ENCODE results near the gene EDEM2.

The EDEM2 gene

GRCh38 chr20:35146299-35146919 lies 727 bp downstream of the EDEM2 start:
- TF ChIP-seq TAF1 (IDR thresholded peaks at IDR 0.05; ENCODE audit: borderline replicate concordance, insufficient read depth, low read length) (no peak), SIN3A (IDR thresholded peaks at IDR 0.05; ENCODE audit: borderline replicate concordance, insufficient read depth, low read length) (no peak), POLR2AphosphoS5 (IDR thresholded peaks at IDR 0.05; ENCODE audit: low read depth, low read length) (no peak), REST (IDR thresholded peaks at IDR 0.05; ENCODE audit: insufficient read depth in 1 of 2, low read depth in 2 of 2, low read length in 2 of 2) (no peak), FOXP2 (optimal IDR thresholded peaks at IDR 0.05; ENCODE audit: borderline replicate concordance, extremely low read depth, extremely low read length, insufficient read depth) (no peak)

- TF ChIP-seq REST (IDR thresholded peaks at IDR 0.05; ENCODE audit: insufficient read depth in 1 of 2, low read depth in 2 of 2, low read length in 2 of 2), result no peak
- no peak for TF ChIP-seq FOXP2 (optimal IDR thresholded peaks at IDR 0.05; ENCODE audit: borderline replicate concordance, extremely low read depth, extremely low read length, insufficient read depth)
- no peak for TF ChIP-seq TAF1 (IDR thresholded peaks at IDR 0.05; ENCODE audit: borderline replicate concordance, insufficient read depth, low read length)
- TF ChIP-seq SIN3A (IDR thresholded peaks at IDR 0.05; ENCODE audit: borderline replicate concordance, insufficient read depth, low read length), result no peak
- TF ChIP-seq POLR2AphosphoS5 (IDR thresholded peaks at IDR 0.05; ENCODE audit: low read depth, low read length), result no peak
Measured at GRCh38 chr20:35145141-35145564, 2.0 kb downstream of the EDEM2 start.

- TF ChIP-seq FOXP2 (optimal IDR thresholded peaks at IDR 0.05; ENCODE audit: borderline replicate concordance, extremely low read depth, extremely low read length, insufficient read depth) (no peak), POLR2AphosphoS5 (IDR thresholded peaks at IDR 0.05; ENCODE audit: low read depth, low read length) (no peak), SIN3A (IDR thresholded peaks at IDR 0.05; ENCODE audit: borderline replicate concordance, insufficient read depth, low read length) (no peak), REST (IDR thresholded peaks at IDR 0.05; ENCODE audit: insufficient read depth in 1 of 2, low read depth in 2 of 2, low read length in 2 of 2) (no peak), TAF1 (IDR thresholded peaks at IDR 0.05; ENCODE audit: borderline replicate concordance, insufficient read depth, low read length) (no peak)
Measured at GRCh38 chr20:35144694-35145093, 2.4 kb downstream of the EDEM2 start.

GRCh38 chr20:35135867-35136586 lies 11.1 kb downstream of the EDEM2 start:
- no peak for TF ChIP-seq POLR2AphosphoS5 (IDR thresholded peaks at IDR 0.05; ENCODE audit: low read depth, low read length)
- no peak for TF ChIP-seq TAF1 (IDR thresholded peaks at IDR 0.05; ENCODE audit: borderline replicate concordance, insufficient read depth, low read length)
- TF ChIP-seq REST (IDR thresholded peaks at IDR 0.05; ENCODE audit: insufficient read depth in 1 of 2, low read depth in 2 of 2, low read length in 2 of 2), result no peak
- no peak for TF ChIP-seq SIN3A (IDR thresholded peaks at IDR 0.05; ENCODE audit: borderline replicate concordance, insufficient read depth, low read length)
- no peak for TF ChIP-seq FOXP2 (optimal IDR thresholded peaks at IDR 0.05; ENCODE audit: borderline replicate concordance, extremely low read depth, extremely low read length, insufficient read depth)
